IgD-negative memory B cell (primary cell): Measurements from ENCODE around the gene STKLD1. TPM values are rescaled to one million over a fixed set of nuclear protein-coding genes. Genes with fewer than 3 reads are reported as not detected.
"Not testable (repeated sequence)": the region's sequence is repeated elsewhere in the genome, so short reads cannot be mapped to it uniquely, and the experiment has no call there.

Experiments
- H3K27ac Mint-ChIP-seq, 3 donors: one replicate each; pipeline ENCODE4 v1.8.0; 2020 to 2022; ENCODE audit warnings: mild to moderate bottlenecking in 3 of 3, mixed read lengths in 3 of 3, moderate library complexity in 1 of 3
- H3K27me3 Mint-ChIP-seq: one replicate; pipeline ENCODE4 v1.8.0; 2021; ENCODE audit warnings: mixed read lengths
- H3K36me3 Mint-ChIP-seq: one replicate; pipeline ENCODE4 v1.8.0; 2020; ENCODE audit warnings: mild to moderate bottlenecking, mixed read lengths
- H3K4me1 Mint-ChIP-seq, 3 donors: one replicate each; pipeline ENCODE4 v1.8.0; 2020 to 2022; ENCODE audit warnings: mixed read lengths in 3 of 3, mild to moderate bottlenecking in 1 of 3
- H3K4me3 Mint-ChIP-seq, 4 donors: one replicate each; pipeline ENCODE4 v1.8.0; 2020 to 2022; ENCODE audit warnings: mild to moderate bottlenecking in 4 of 4, mixed read lengths in 4 of 4, moderate library complexity in 3 of 4
- H3K9me3 Mint-ChIP-seq, 3 donors: one replicate each; pipeline ENCODE4 v1.8.0; 2020 to 2021; ENCODE audit warnings: mixed read lengths in 3 of 3, mild to moderate bottlenecking in 1 of 3
- polyA plus RNA-seq: library from polyadenylated mRNA; unstranded; fragments of 300-500 nt; fragmentation: Illumina TruSeq; gene quantifications from one replicate; pipeline ENCODE4 v1.2.3, GENCODE V29; 2021

The STKLD1 gene
- polyA plus RNA-seq, 1 donor from 2014 or later, result 0.16 TPM

DNA sequence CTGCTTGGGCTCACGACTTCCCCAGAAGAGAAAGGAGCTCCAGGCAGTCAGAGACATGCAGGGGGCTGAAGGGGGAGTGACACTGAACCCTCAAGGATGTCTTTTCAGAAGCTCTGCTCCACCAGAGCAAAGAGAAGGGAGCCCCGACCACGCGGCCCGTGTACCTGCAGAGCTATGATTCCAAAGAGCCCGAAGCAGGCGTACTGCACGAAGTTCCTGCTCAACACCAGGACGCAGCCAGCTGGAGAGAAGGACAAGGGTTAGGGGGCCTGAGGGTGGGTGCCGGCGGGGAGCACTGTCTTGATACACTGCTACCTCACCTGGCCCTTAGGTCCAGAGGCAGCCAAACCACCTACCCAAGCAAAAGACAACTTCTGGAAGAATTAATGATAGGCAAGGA is 9.7 kb upstream of the STKLD1 start:
- no peak overlapping the region for H3K27ac Mint-ChIP-seq
- H3K36me3 Mint-ChIP-seq, result peaks cover 1% of the 10 kb centered on the region

GRCh38 chr9:133367221-133367620 is 8.9 kb upstream of the STKLD1 start:
- H3K9me3 Mint-ChIP-seq, result no peaks in the 10 kb centered on the region
- H3K27me3 Mint-ChIP-seq, result no peaks in the 10 kb centered on the region
- H3K36me3 Mint-ChIP-seq, result no peaks in the 10 kb centered on the region
- peaks cover 28 to 34% (median 30%) of the 10 kb centered on the region in 3 donors for H3K4me1 Mint-ChIP-seq
- no peak overlapping the region for H3K4me3 Mint-ChIP-seq
- H3K27ac Mint-ChIP-seq, result peak overlapping the region in 1 of 3 donors; percentile 39

More for the DNA sequence above, 9.7 kb upstream of the STKLD1 start:
- Mint-ChIP-seq H3K4me1 (peaks cover 23 to 27% (median 24%) of the 10 kb centered on the region in 3 donors), H3K4me3 (no peak overlapping the region), H3K9me3 (no peaks in the 10 kb centered on the region), H3K27me3 (no peaks in the 10 kb centered on the region)

DNA sequence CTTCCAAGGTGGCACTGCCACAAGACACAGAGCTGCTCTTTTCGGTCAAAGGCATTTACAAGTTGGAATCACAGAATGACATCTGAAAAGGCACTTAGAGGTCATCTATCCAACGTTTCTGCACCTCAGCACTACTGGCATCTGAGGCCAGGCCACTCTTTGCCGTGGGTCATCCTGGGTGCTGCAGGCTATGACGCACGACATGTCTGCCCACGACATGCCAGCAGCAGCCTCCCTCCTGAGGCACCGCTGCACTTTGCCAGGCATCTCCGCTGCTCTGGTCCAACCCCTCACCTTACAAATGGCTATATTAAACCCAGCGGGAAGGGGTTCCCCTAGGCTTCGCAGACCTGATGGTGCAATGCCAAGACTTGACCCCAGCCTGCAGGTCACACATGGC is 8.4 kb upstream of the STKLD1 start:
- Mint-ChIP-seq H3K27me3 (no peaks in the 10 kb centered on the region), H3K36me3 (no peaks in the 10 kb centered on the region), H3K4me1 (peaks cover 32 to 39% (median 34%) of the 10 kb centered on the region in 3 donors), H3K27ac (no peak overlapping the region), H3K9me3 (no peaks in the 10 kb centered on the region), H3K4me3 (peak overlapping the region in 1 of 4 donors; percentile 39)

- Mint-ChIP-seq H3K27me3 (no peaks in the 10 kb centered on the region), H3K4me3 (peak overlapping the region in 1 of 4 donors; percentile 39), H3K9me3 (no peaks in the 10 kb centered on the region), H3K4me1 (peaks cover 34 to 41% (median 36%) of the 10 kb centered on the region in 3 donors), H3K27ac (no peak overlapping the region), H3K36me3 (no peaks in the 10 kb centered on the region)
Observed at GRCh38 chr9:133368249-133368881, 7.8 kb upstream of the STKLD1 start.

- H3K36me3 Mint-ChIP-seq, result no peaks in the 10 kb centered on the region
- no peaks in the 10 kb centered on the region for H3K9me3 Mint-ChIP-seq
- H3K27me3 Mint-ChIP-seq, result no peaks in the 10 kb centered on the region
- H3K27ac Mint-ChIP-seq, result no peak overlapping the region
- peaks cover 37 to 44% (median 39%) of the 10 kb centered on the region in 3 donors for H3K4me1 Mint-ChIP-seq
- peak overlapping the region in 1 of 4 donors; percentile 32 for H3K4me3 Mint-ChIP-seq
Observed at GRCh38 chr9:133369422-133369821, 6.7 kb upstream of the STKLD1 start.

GRCh38 chr9:133369933-133370332 is 6.2 kb upstream of the STKLD1 start:
- H3K9me3 Mint-ChIP-seq, result no peaks in the 10 kb centered on the region
- H3K27ac Mint-ChIP-seq, result peak overlapping the region in 1 of 3 donors; percentile 73
- no peaks in the 10 kb centered on the region for H3K36me3 Mint-ChIP-seq
- no peaks in the 10 kb centered on the region for H3K27me3 Mint-ChIP-seq
- peaks cover 42 to 49% (median 44%) of the 10 kb centered on the region in 3 donors for H3K4me1 Mint-ChIP-seq
- H3K4me3 Mint-ChIP-seq, result peak overlapping the region in 2 of 4 donors; percentile 32 to 45

GRCh38 chr9:133370685-133371084 is 5.5 kb upstream of the STKLD1 start:
- Mint-ChIP-seq H3K4me1 (peaks cover 44 to 51% (median 46%) of the 10 kb centered on the region in 3 donors), H3K27ac (peak overlapping the region; percentile 53 to 96 (median 91)), H3K4me3 (peak overlapping the region in 3 of 4 donors; percentile 22 to 88 (median 41))

GRCh38 chr9:133371261-133371711 is 4.9 kb upstream of the STKLD1 start:
- no peaks in the 10 kb centered on the region for H3K27me3 Mint-ChIP-seq
- peaks cover 39 to 51% (median 46%) of the 10 kb centered on the region in 3 donors for H3K4me1 Mint-ChIP-seq
- H3K36me3 Mint-ChIP-seq, result no peaks in the 10 kb centered on the region
- no peaks in the 10 kb centered on the region for H3K9me3 Mint-ChIP-seq
- H3K27ac Mint-ChIP-seq, result peak overlapping the region; percentile 53 to 96 (median 91)
- H3K4me3 Mint-ChIP-seq, result peak overlapping the region; percentile 22 to 88 (median 62)

More at GRCh38 chr9:133370685-133371084, 5.5 kb upstream of the STKLD1 start:
- Mint-ChIP-seq H3K27me3 (no peaks in the 10 kb centered on the region), H3K36me3 (no peaks in the 10 kb centered on the region), H3K9me3 (no peaks in the 10 kb centered on the region)

DNA sequence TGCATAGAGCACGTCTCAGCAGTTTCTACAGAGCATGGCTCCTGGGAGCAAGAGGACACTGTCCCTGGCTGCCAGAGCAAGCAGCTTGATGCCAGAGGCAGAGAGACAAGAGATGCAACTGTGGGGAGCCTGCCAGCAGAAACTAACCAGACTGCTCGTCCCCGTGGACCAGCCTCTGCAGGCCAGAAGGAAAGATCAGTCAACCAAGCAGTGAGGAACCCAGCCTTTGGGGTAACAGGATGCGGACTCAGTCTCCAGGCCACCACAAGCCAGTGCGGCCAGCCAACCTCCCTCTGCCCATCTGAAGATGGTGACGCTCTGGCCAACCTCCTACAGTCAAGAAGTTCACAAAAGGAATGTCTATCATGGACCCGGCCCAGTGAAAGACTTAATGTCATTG is 4.0 kb upstream of the STKLD1 start:
- Mint-ChIP-seq H3K9me3 (no peaks in the 10 kb centered on the region), H3K36me3 (no peaks in the 10 kb centered on the region), H3K4me3 (peak overlapping the region in 3 of 4 donors; percentile 10 to 49 (median 41)), H3K4me1 (peaks cover 39 to 51% (median 46%) of the 10 kb centered on the region in 3 donors), H3K27ac (peak overlapping the region in 1 of 3 donors; percentile 79), H3K27me3 (no peaks in the 10 kb centered on the region)

DNA sequence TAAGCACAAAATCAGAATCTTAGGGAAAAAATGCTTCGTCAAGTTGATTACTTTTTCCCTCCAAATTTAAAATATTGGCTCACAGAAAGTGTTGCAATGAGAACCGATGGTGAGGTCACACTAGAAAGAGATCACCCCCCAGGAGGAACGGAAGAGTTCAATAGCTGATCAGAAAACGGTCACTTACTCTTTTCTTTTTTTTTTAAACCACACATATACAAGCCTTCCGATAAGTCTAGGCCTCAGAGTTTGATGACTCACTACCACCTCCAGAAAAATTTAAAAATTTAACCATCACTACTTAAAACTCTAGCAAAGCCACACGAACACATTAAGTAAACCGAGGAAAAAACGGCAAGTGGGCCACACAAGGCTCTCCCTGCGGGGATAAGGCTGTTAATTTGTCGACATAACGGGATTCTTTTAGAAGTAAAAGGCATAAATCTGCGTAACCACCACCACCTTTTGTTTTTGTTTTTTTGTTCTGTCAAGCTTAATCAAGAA is 1.5 kb upstream of the STKLD1 start:
- no peaks in the 10 kb centered on the region for H3K27me3 Mint-ChIP-seq
- H3K9me3 Mint-ChIP-seq, result no peaks in the 10 kb centered on the region
- peak overlapping the region; percentile 88 to 98 (median 89) for H3K27ac Mint-ChIP-seq
- peak overlapping the region; percentile 89 to 97 (median 94) for H3K4me3 Mint-ChIP-seq
- H3K36me3 Mint-ChIP-seq, result no peaks in the 10 kb centered on the region
- peaks cover 33 to 42% (median 37%) of the 10 kb centered on the region in 3 donors for H3K4me1 Mint-ChIP-seq

DNA sequence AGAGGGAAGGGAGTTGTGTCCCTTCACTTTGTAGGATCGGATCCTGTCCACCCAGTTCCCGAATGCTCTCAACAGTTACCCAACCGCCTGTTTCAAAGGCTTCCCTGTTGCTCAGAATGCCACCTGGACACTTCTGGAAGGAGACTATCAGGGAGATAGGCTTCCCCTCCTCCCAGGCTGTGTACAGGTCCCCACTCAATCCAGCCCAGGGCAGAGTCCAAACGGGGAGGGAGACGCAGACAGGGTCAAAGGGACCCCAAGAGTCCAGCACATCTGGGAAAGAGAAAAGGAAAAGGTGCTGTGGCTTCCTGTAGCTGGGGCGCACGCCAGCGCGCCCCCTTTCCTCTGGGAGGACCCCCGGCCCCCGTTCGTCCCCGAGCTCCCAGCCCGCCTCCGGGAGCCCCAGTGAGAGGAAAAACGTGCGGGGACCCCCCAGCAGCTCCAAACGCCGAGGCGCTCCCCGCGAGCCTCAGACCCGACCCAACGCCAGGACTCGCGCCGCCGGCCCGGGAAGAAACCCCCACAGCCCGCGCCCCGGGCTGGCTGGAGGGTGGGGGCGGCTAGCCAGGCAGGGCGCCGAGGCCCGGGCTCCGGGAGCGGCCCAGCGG is 946 bp upstream of the STKLD1 start:
- Mint-ChIP-seq H3K4me1 (peaks cover 33 to 37% (median 33%) of the 10 kb centered on the region in 3 donors), H3K27ac (peak overlapping the region; percentile 88 to 98 (median 89)), H3K9me3 (no peaks in the 10 kb centered on the region)

DNA sequence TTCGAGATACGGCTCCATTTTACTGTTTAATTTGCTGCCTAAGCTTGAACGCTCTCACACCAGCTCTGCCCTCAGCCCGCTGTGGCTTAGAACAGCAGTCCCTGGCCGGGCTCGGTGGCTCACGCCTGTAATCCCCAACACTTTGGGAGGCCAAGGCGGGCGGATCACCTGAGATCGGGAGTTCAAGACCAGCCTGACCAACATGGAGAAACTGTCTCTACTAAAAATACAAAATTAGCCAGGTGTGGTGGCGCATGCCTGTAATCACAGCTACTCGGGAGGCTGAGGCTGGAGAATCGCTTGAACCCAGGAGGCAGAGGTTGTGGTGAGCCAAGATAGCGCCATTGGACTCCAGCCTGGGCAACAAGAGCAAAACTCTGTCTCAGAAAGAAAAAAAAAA is 1.1 kb downstream of the STKLD1 start:
- not testable (repeated sequence) for H3K36me3 Mint-ChIP-seq, H3K27me3 Mint-ChIP-seq, H3K27ac Mint-ChIP-seq, H3K9me3 Mint-ChIP-seq
- Mint-ChIP-seq H3K4me1 (peaks cover 15 to 19% (median 17%) of the 10 kb centered on the region in 3 donors), H3K4me3 (peak overlapping the region; percentile 52 to 83 (median 78))

More for the DNA sequence above, 946 bp upstream of the STKLD1 start:
- no peaks in the 10 kb centered on the region for H3K36me3 Mint-ChIP-seq
- H3K4me3 Mint-ChIP-seq, result peak overlapping the region; percentile 89 to 97 (median 94)
- no peaks in the 10 kb centered on the region for H3K27me3 Mint-ChIP-seq

DNA sequence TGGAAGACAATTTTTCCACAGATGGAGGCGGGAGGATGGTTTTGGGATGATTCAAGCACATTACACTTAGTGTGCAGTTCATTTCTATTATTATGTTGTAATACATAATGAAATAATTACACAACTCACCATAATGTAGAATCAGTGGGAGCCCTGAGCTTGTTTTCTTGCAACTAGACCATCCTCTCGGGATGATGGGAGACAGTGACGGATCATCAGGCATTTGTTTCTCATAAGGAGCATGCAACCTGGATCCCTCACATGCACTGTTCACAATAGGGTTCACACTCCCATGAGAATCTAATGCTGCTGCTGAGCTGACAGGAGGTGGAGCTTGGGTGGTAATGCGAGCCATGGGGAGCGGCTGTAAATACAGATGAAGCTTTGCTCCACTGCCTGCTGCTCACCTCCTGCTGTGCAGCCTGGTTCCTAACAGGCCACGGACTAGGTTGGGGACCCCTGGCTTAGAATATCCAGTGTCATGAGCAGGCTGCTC is 1.6 kb downstream of the STKLD1 start:
- H3K4me1 Mint-ChIP-seq, result peaks cover 10 to 15% (median 14%) of the 10 kb centered on the region in 3 donors
- no peaks in the 10 kb centered on the region for H3K27me3 Mint-ChIP-seq
- peak overlapping the region in 1 of 3 donors; percentile 29 for H3K27ac Mint-ChIP-seq
- H3K9me3 Mint-ChIP-seq, result no peaks in the 10 kb centered on the region
- H3K4me3 Mint-ChIP-seq, result peak overlapping the region in 2 of 4 donors; percentile 76 to 81
- no peaks in the 10 kb centered on the region for H3K36me3 Mint-ChIP-seq

DNA sequence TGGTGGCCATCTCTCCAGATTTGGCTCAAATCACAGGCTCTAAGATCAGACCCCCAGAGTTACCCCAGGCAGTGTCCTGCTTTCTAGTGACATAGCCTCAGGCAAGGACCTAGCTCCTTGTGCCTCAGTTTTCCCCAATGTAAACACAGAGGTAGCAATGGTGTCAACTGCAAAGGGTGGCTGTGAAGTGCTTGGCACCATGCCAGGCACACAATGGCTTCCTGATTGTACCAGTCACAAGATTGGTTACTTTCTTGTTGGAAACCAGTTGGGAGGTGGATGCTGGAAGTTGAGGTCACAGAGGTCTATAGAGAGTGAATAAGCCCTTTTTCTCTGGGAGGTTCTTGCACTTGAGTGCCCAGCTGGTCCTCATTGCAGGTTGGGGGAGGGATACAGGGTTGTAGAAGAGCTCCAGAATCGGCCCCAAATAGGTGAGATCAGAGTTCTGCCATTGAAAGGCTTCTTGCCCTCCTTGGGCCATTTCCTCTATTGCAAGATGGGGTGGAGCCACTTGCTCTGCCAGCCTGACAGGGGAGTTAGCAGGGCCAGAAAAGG is 2.3 kb downstream of the STKLD1 start:
- H3K27me3 Mint-ChIP-seq, result no peaks in the 10 kb centered on the region
- H3K27ac Mint-ChIP-seq, result peak overlapping the region in 1 of 3 donors; percentile 29
- peak overlapping the region in 2 of 4 donors; percentile 46 to 74 for H3K4me3 Mint-ChIP-seq

More for the DNA sequence above, 2.3 kb downstream of the STKLD1 start:
- peaks cover 8 to 12% (median 12%) of the 10 kb centered on the region in 3 donors for H3K4me1 Mint-ChIP-seq
- H3K36me3 Mint-ChIP-seq, result no peaks in the 10 kb centered on the region
- no peaks in the 10 kb centered on the region for H3K9me3 Mint-ChIP-seq
